DMS79 (cell line): ENCODE results near the gene COL11A1.

Experiments
- DNase-seq: peaks from one replicate; lab custom pipeline; 2025; lab: John Stamatoyannopoulos, UW

The COL11A1 gene

GRCh38 chr1:102901996-102902395 lies 206.3 kb downstream of the COL11A1 start:
- no peak for DNase-seq

GRCh38 chr1:102899935-102900334 lies 208.4 kb downstream of the COL11A1 start:
- no peak for DNase-seq

- no peak for DNase-seq
Observed at GRCh38 chr1:102897557-102897956, 210.8 kb downstream of the COL11A1 start.

GRCh38 chr1:102896771-102897170 lies 211.6 kb downstream of the COL11A1 start:
- no peak for DNase-seq

GRCh38 chr1:102896286-102896685 lies 212.0 kb downstream of the COL11A1 start:
- no peak for DNase-seq

GRCh38 chr1:102891868-102892625 lies 216.3 kb downstream of the COL11A1 start:
- DNase-seq = no peak

GRCh38 chr1:102886638-102887037 lies 221.7 kb downstream of the COL11A1 start:
- DNase-seq = no peak

- DNase-seq = no peak
Observed at GRCh38 chr1:102884238-102884637, 224.1 kb downstream of the COL11A1 start.

- no peak for DNase-seq
Observed at GRCh38 chr1:102879439-102879993, 228.8 kb downstream of the COL11A1 start.

GRCh38 chr1:102875756-102876155 lies 232.6 kb downstream of the COL11A1 start:
- no peak for DNase-seq

- DNase-seq = no peak
Observed at GRCh38 chr1:102872526-102872925, 235.8 kb downstream of the COL11A1 start.

- DNase-seq = no peak
Observed at GRCh38 chr1:102872097-102872496, 236.2 kb downstream of the COL11A1 start.

GRCh38 chr1:102863704-102864103 lies 244.6 kb downstream of the COL11A1 start:
- no peak for DNase-seq

GRCh38 chr1:102861247-102861646 lies 247.1 kb downstream of the COL11A1 start:
- DNase-seq = no peak

- no peak for DNase-seq
Observed at GRCh38 chr1:102858695-102859094, 249.6 kb downstream of the COL11A1 start.

- DNase-seq = no peak
Observed at GRCh38 chr1:102857251-102857650, 251.1 kb downstream of the COL11A1 start.

- DNase-seq = no peak
Observed at GRCh38 chr1:102853701-102854187, 254.6 kb downstream of the COL11A1 start.

- DNase-seq = no peak
Observed at GRCh38 chr1:102853136-102853535, 255.2 kb downstream of the COL11A1 start.

- DNase-seq = no peak
Observed at GRCh38 chr1:102852613-102853012, 255.7 kb downstream of the COL11A1 start.

- no peak for DNase-seq
Observed at GRCh38 chr1:102851616-102852015, 256.7 kb downstream of the COL11A1 start.

GRCh38 chr1:102842606-102843005 lies 265.7 kb downstream of the COL11A1 start:
- DNase-seq = no peak

GRCh38 chr1:102840741-102841140 lies 267.6 kb downstream of the COL11A1 start:
- DNase-seq = no peak

GRCh38 chr1:102838016-102838415 lies 270.3 kb downstream of the COL11A1 start:
- DNase-seq = no peak

- no peak for DNase-seq
Observed at GRCh38 chr1:102837551-102837950, 270.8 kb downstream of the COL11A1 start.
